Panc1 (cell line): ENCODE results near the gene SSTR1. TPM values are rescaled to one million over a fixed set of nuclear protein-coding genes. Genes with fewer than 3 reads are reported as not detected.

Source experiments
- ATAC-seq: fragments of 200-7000 bp; cut with Tn5 transposase; 2 replicates; pipeline ENCODE4 v1.9.1; 2020; ENCODE audit warnings: mild to moderate bottlenecking, moderate library complexity
- BruUV-seq: library from RNA; stranded (reverse); fragments of 400-500 nt; replicated peaks from 2 replicates; lab custom pipeline; 2021; lab: Mats Ljungman, UMichigan
- CTCF ChIA-PET: fragments of 300-600 bp; sonication (Branson Sonifier 250); formaldehyde crosslinking; loops from one replicate; lab custom pipeline; 2022; ENCODE audit warnings: antibody characterized with exemption; lab: Charles Lee
- POLR2A ChIA-PET: fragments of 300-600 bp; sonication (Branson Sonifier 250); formaldehyde crosslinking; loops from one replicate; lab custom pipeline; 2022; ENCODE audit warnings: antibody characterized with exemption; lab: Charles Lee
- DNase-seq: peaks from one replicate; pipeline ENCODE4 v3.0.0-alpha.2; 2010; ENCODE audit warnings: low read depth, low spot score
- H3K27ac ChIP-seq: 2 replicates; pipeline ENCODE4 v1.5.1; 2011; ENCODE audit warnings: mild to moderate bottlenecking, low read length, inconsistent platforms
- H3K27me3 ChIP-seq: fragments of 200-500 bp; sonication (Bioruptor generic); 2 replicates; pipeline ENCODE4 v1.6.0; 2014; ENCODE audit warnings: low read length, inconsistent platforms; ENCODE audit not compliant: control insufficient read depth, insufficient read depth
- H3K36me3 ChIP-seq: fragments of 200-500 bp; sonication (Bioruptor generic); 2 replicates; pipeline ENCODE4 v1.5.1; 2014; ENCODE audit warnings: inconsistent platforms, mild to moderate bottlenecking, low read length, moderate library complexity; ENCODE audit not compliant: control insufficient read depth, insufficient read depth
- H3K4me1 ChIP-seq: 2 replicates; pipeline ENCODE4 v1.5.1; 2011; ENCODE audit warnings: inconsistent platforms, mild to moderate bottlenecking, low read length, moderate library complexity; ENCODE audit not compliant: control insufficient read depth, insufficient read depth
- H3K4me3 ChIP-seq, 2 experiments: 2 replicates each; pipeline ENCODE4 v1.5.1; 2011 to 2012; ENCODE audit warnings: low read depth in 2 of 2, low read length in 2 of 2, mild to moderate bottlenecking in 2 of 2, inconsistent platforms in 1 of 2, moderate library complexity in 1 of 2
- H3K9me3 ChIP-seq: fragments of 200-500 bp; sonication (Bioruptor generic); 2 replicates; pipeline ENCODE4 v1.5.1; 2014; ENCODE audit warnings: low read depth, mild to moderate bottlenecking, inconsistent platforms, low read length, moderate library complexity; ENCODE audit not compliant: control insufficient read depth, insufficient read depth
- CTCF ChIP-seq: fragments of 450-650 bp; IDR thresholded peaks from 2 replicates; pipeline ENCODE4 v1.5.1; 2017; ENCODE audit warnings: mild to moderate bottlenecking
- POLR2AphosphoS5 ChIP-seq: IDR thresholded peaks from 2 replicates; pipeline ENCODE4 v1.6.1; 2012; ENCODE audit warnings: mild to moderate bottlenecking, low read depth, low read length, moderate library complexity
- REST ChIP-seq, 2 experiments: IDR thresholded peaks; 2 replicates each; pipeline ENCODE4 v1.6.1; 2011 to 2012; ENCODE audit warnings: low read depth in 2 of 2, control low read depth in 1 of 2, low read length in 1 of 2, mild to moderate bottlenecking in 1 of 2, moderate library complexity in 1 of 2; ENCODE audit not compliant: insufficient read depth in 1 of 2
- SIN3A ChIP-seq: IDR thresholded peaks from 2 replicates; pipeline ENCODE4 v1.6.1; 2012; ENCODE audit warnings: low read depth, mild to moderate bottlenecking, low read length, moderate library complexity, borderline replicate concordance; ENCODE audit not compliant: insufficient read depth
- TCF7L2 ChIP-seq: IDR thresholded peaks from 2 replicates; pipeline ENCODE4 v1.6.1; 2011; ENCODE audit warnings: mild to moderate bottlenecking, low read depth, low read length, inconsistent platforms
- in situ Hi-C: cut with HindIII; loops from 2 replicates; pipeline ENCODE4 v1.10.0; 2016; ENCODE audit warnings: low sequenced_read_pairs, low pct_unique_long_range_greater_than_20kb
- intact Hi-C: fragments of 100-400 bp; cut with micrococcal nuclease; formaldehyde crosslinking; loops from one replicate; pipeline ENCODE4 v1.10.0; 2022; ENCODE audit not compliant: unreplicated experiment
- total RNA-seq: library from RNA; stranded (reverse); gene quantifications from one replicate; pipeline ENCODE4 v1.2.1, GENCODE V29; 2021; ENCODE audit not compliant: unreplicated experiment

SSTR1 gene
- total RNA-seq, 1 experiment from 2014 or later, result not detected

GRCh38 chr14:38202444-38203191 is 5.1 kb upstream of the SSTR1 start:
- ChIA-PET POLR2A (no interaction called here), CTCF (no interaction called here)
- Histone ChIP-seq H3K9me3 (no peaks in the 10 kb centered on the region), H3K27ac (no peak overlapping the region), H3K4me1 (no peaks in the 10 kb centered on the region), H3K27me3 (peaks cover 4% of the 10 kb centered on the region; the same call in 1 of the 2 replicates), H3K36me3 (no peaks in the 10 kb centered on the region), H3K4me3 (no peak overlapping the region)
- intact Hi-C loops (loop anchor here (10.0 kb wide), 1 partner anchor 298 kb away; no protein-coding TSS in a partner anchor), in situ Hi-C loops (no loop called here)
- TF ChIP-seq TCF7L2, result no peak
- TF ChIP-seq SIN3A, result no peak
- TF ChIP-seq CTCF, result no peak
- TF ChIP-seq REST (IDR thresholded peaks at IDR 0.05; ENCODE audit: insufficient read depth in 1 of 2, low read depth in 2 of 2, low read length in 1 of 2), result no peak
- no peak for TF ChIP-seq POLR2AphosphoS5
- BruUV-seq, result no TSS peak
- DNase-seq (no peak), ATAC-seq (no peak)

GRCh38 chr14:38203929-38204718 is 3.6 kb upstream of the SSTR1 start:
- CTCF ChIA-PET, result no interaction called here
- Histone ChIP-seq H3K36me3 (no peaks in the 10 kb centered on the region), H3K27me3 (peaks cover 9% of the 10 kb centered on the region; the same call in 1 of the 2 replicates), H3K9me3 (no peaks in the 10 kb centered on the region), H3K4me1 (no peaks in the 10 kb centered on the region), H3K27ac (no peak overlapping the region), H3K4me3 (no peak overlapping the region)
- DNase-seq (no peak), ATAC-seq (no peak)
- intact Hi-C loops, result loop anchor here (10.0 kb wide), 1 partner anchor 299 kb away; no protein-coding TSS in a partner anchor
- in situ Hi-C loops, result no loop called here
- POLR2A ChIA-PET, result no interaction called here
- no TSS peak for BruUV-seq
- TF ChIP-seq REST (IDR thresholded peaks at IDR 0.05; ENCODE audit: insufficient read depth in 1 of 2, low read depth in 2 of 2, low read length in 1 of 2) (no peak), CTCF (no peak), POLR2AphosphoS5 (no peak), TCF7L2 (no peak), SIN3A (no peak)
